GM10266 (cell line): ENCODE results near the gene BACH2.

Experiments used
- DNase-seq: peaks from one replicate; pipeline ENCODE4 v3.0.0; 2012; ENCODE audit errors: extremely low spot score
- CTCF ChIP-seq: IDR thresholded peaks from 2 replicates; pipeline ENCODE4 v1.5.1; 2012; ENCODE audit warnings: mild to moderate bottlenecking, low read depth; ENCODE audit not compliant: control insufficient read depth, insufficient read depth; ENCODE audit errors: missing control alignments

BACH2 gene

GRCh38 chr6:90024633-90025032 lies 272.0 kb downstream of the BACH2 start:
- no peak for TF ChIP-seq CTCF
- DNase-seq = no peak

GRCh38 chr6:90021711-90022110 lies 274.9 kb downstream of the BACH2 start:
- TF ChIP-seq CTCF = no peak
- DNase-seq = no peak

GRCh38 chr6:90020746-90021145 lies 275.9 kb downstream of the BACH2 start:
- DNase-seq = no peak
- TF ChIP-seq CTCF = no peak

- no peak for TF ChIP-seq CTCF
- DNase-seq = no peak
Measured at GRCh38 chr6:90019216-90019615, 277.4 kb downstream of the BACH2 start.

- no peak for DNase-seq
- no peak for TF ChIP-seq CTCF
Measured at GRCh38 chr6:90015883-90016282, 280.8 kb downstream of the BACH2 start.

- no peak for TF ChIP-seq CTCF
- no peak for DNase-seq
Measured at GRCh38 chr6:90008908-90009501, 287.6 kb downstream of the BACH2 start.

- no peak for DNase-seq
- TF ChIP-seq CTCF = no peak
Measured at GRCh38 chr6:90008189-90008907, 288.3 kb downstream of the BACH2 start.
